Common myeloid progenitor, CD34-positive (primary cell): ENCODE data around the gene RASAL2.

Source experiments
- CTCF ChIA-PET: fragments of 350-600 bp; sonication (Branson Sonifier 250); formaldehyde crosslinking; loops from one replicate; lab custom pipeline; 2021; ENCODE audit warnings: antibody characterized with exemption; lab: Charles Lee
- POLR2A ChIA-PET: fragments of 350-600 bp; sonication (Branson Sonifier 250); formaldehyde crosslinking; loops from one replicate; lab custom pipeline; 2021; ENCODE audit warnings: antibody characterized with exemption; lab: Charles Lee
- DNase-seq, 3 donors: peaks; one replicate each; pipeline versions ENCODE4 v3.0.0 to v3.0.0-alpha.2; 2013
- H3K27ac ChIP-seq, 2 experiments: 1 replicate in 1 of 2; 2 replicates in 1 of 2; pipeline ENCODE4 v1.7.0; 2013; ENCODE audit warnings: inconsistent platforms in 2 of 2, low read length in 2 of 2, mild to moderate bottlenecking in 2 of 2, low read depth in 1 of 2, moderate library complexity in 1 of 2; ENCODE audit not compliant: severe bottlenecking in 2 of 2, insufficient read depth in 1 of 2, poor library complexity in 1 of 2
- H3K27me3 ChIP-seq, 5 experiments: replicated peaks in 2 of 5; 1 replicate in 3 of 5; 2 replicates in 2 of 5; pipeline versions ENCODE4 v1.6.1 to v1.7.0; 2013; ENCODE audit warnings: low read length in 4 of 5, mild to moderate bottlenecking in 2 of 5, moderate library complexity in 2 of 5, inconsistent platforms in 1 of 5; ENCODE audit not compliant: insufficient read depth in 5 of 5, control insufficient read depth in 4 of 5
- H3K36me3 ChIP-seq, 4 experiments: 1 replicate in 2 of 4; 2 replicates in 2 of 4; pipeline versions ENCODE4 v1.6.1 to v1.7.0; 2013; ENCODE audit warnings: low read length in 3 of 4, control low read depth in 1 of 4, mild to moderate bottlenecking in 1 of 4; ENCODE audit not compliant: control insufficient read depth in 4 of 4, insufficient read depth in 4 of 4
- H3K4me1 ChIP-seq, 4 experiments: 1 replicate in 3 of 4; 2 replicates in 1 of 4; pipeline versions ENCODE4 v1.6.1 to v1.7.1; 2013; ENCODE audit warnings: low read length in 3 of 4, mild to moderate bottlenecking in 3 of 4, control low read depth in 1 of 4, inconsistent platforms in 1 of 4, moderate library complexity in 1 of 4; ENCODE audit not compliant: control insufficient read depth in 4 of 4, insufficient read depth in 4 of 4; ENCODE audit errors: control extremely low read depth in 1 of 4
- H3K4me3 ChIP-seq, 7 experiments: 1 replicate in 4 of 7; 2 replicates in 3 of 7; pipeline versions ENCODE4 v1.5.1 to v1.7.0; 2013; ENCODE audit warnings: mild to moderate bottlenecking in 7 of 7, low read length in 6 of 7, moderate library complexity in 6 of 7, inconsistent platforms in 2 of 7, low read depth in 2 of 7, control low read depth in 1 of 7; ENCODE audit not compliant: insufficient read depth in 4 of 7, control insufficient read depth in 1 of 7; ENCODE audit errors: extremely low read depth in 1 of 7
- H3K9me3 ChIP-seq, 5 experiments: 1 replicate in 4 of 5; 2 replicates in 1 of 5; pipeline versions ENCODE4 v1.6.1 to v1.7.1; 2013; ENCODE audit warnings: low read length in 4 of 5, mild to moderate bottlenecking in 2 of 5, inconsistent platforms in 1 of 5, low read depth in 1 of 5, moderate library complexity in 1 of 5; ENCODE audit not compliant: control insufficient read depth in 4 of 5, insufficient read depth in 2 of 5; ENCODE audit errors: control extremely low read depth in 1 of 5
- WGBS: methylation state at CpG from one replicate; pipeline ENCODE4 v1.1.5; 2013; ENCODE audit not compliant: insufficient coverage; 5-methylcytosine and 5-hydroxymethylcytosine counted together

RASAL2 gene

GRCh38 chr1:178232949-178233348, 139.0 kb downstream of the RASAL2 start:
- CTCF ChIA-PET, result no interaction called here
- H3K4me1 ChIP-seq, result no peaks in the 10 kb centered on the region
- POLR2A ChIA-PET, result no interaction called here
- H3K36me3 ChIP-seq, result no peaks in the 10 kb centered on the region
- H3K4me3 ChIP-seq, result no peak overlapping the region
- WGBS, result 100% methylated on average over 1 of the region's 3 CpGs
- no peaks in the 10 kb centered on the region for H3K27me3 ChIP-seq
- no peak for DNase-seq
- no peak overlapping the region for H3K27ac ChIP-seq
- no peaks in the 10 kb centered on the region for H3K9me3 ChIP-seq

GRCh38 chr1:178237121-178237520, 143.2 kb downstream of the RASAL2 start:
- no peak for DNase-seq

GRCh38 chr1:178238722-178239510, 145.0 kb downstream of the RASAL2 start:
- Histone ChIP-seq H3K36me3 (no peaks in the 10 kb centered on the region), H3K27ac (no peak overlapping the region), H3K27me3 (no peaks in the 10 kb centered on the region), H3K9me3 (no peaks in the 10 kb centered on the region), H3K4me3 (no peak overlapping the region), H3K4me1 (no peaks in the 10 kb centered on the region)
- no CpG with 5 or more reads among the region's 1 CpG for WGBS
- DNase-seq, result peak in 1 of 3 donors; percentile 3
- ChIA-PET POLR2A (interaction anchor here (0.5 kb wide), 1 partner anchor 1150 kb away, joined by 3 read pairs; no protein-coding TSS in a partner anchor), CTCF (interaction anchor here (1.0 kb wide), 1 partner anchor 292 kb away, joined by 3 read pairs; no protein-coding TSS in a partner anchor)

More at GRCh38 chr1:178237121-178237520, 143.2 kb downstream of the RASAL2 start:
- ChIA-PET CTCF (no interaction called here), POLR2A (no interaction called here)
- no peaks in the 10 kb centered on the region for H3K9me3 ChIP-seq
- H3K4me1 ChIP-seq, result no peaks in the 10 kb centered on the region
- no peaks in the 10 kb centered on the region for H3K36me3 ChIP-seq
- no peak overlapping the region for H3K4me3 ChIP-seq
- WGBS, result 92% methylated on average over 2 of the region's 2 CpGs
- H3K27me3 ChIP-seq, result no peaks in the 10 kb centered on the region
- H3K27ac ChIP-seq, result no peak overlapping the region

GRCh38 chr1:178241057-178241456, 147.2 kb downstream of the RASAL2 start:
- ChIA-PET POLR2A (no interaction called here), CTCF (interaction anchor here (1.0 kb wide), 1 partner anchor 44 kb away, joined by 3 read pairs; no protein-coding TSS in a partner anchor)
- no peaks in the 10 kb centered on the region for H3K9me3 ChIP-seq
- no peaks in the 10 kb centered on the region for H3K4me1 ChIP-seq
- no peak for DNase-seq
- no peaks in the 10 kb centered on the region for H3K27me3 ChIP-seq
- H3K4me3 ChIP-seq, result no peak overlapping the region
- H3K36me3 ChIP-seq, result no peaks in the 10 kb centered on the region
- H3K27ac ChIP-seq, result no peak overlapping the region
- WGBS, result 100% methylated on average over 1 of the region's 1 CpG

GRCh38 chr1:178241837-178242236, 147.9 kb downstream of the RASAL2 start:
- Histone ChIP-seq H3K27me3 (no peaks in the 10 kb centered on the region), H3K9me3 (peaks cover 0 to 2% (median 0%) of the 10 kb centered on the region in 5 experiments), H3K4me3 (no peak overlapping the region), H3K36me3 (no peaks in the 10 kb centered on the region), H3K27ac (no peak overlapping the region), H3K4me1 (no peaks in the 10 kb centered on the region)
- no peak for DNase-seq
- ChIA-PET POLR2A (no interaction called here), CTCF (no interaction called here)

GRCh38 chr1:178243119-178243518, 149.2 kb downstream of the RASAL2 start:
- Histone ChIP-seq H3K27ac (no peak overlapping the region), H3K4me1 (no peaks in the 10 kb centered on the region), H3K27me3 (no peaks in the 10 kb centered on the region), H3K9me3 (peaks cover 0 to 6% (median 0%) of the 10 kb centered on the region in 5 experiments), H3K36me3 (no peaks in the 10 kb centered on the region), H3K4me3 (no peak overlapping the region)
- no peak for DNase-seq
- CTCF ChIA-PET, result no interaction called here
- 100% methylated on average over 1 of the region's 1 CpG for WGBS
- POLR2A ChIA-PET, result interaction anchor here (0.5 kb wide), 1 partner anchor 1339 kb away, joined by 3 read pairs; no protein-coding TSS in a partner anchor

GRCh38 chr1:178243890-178244289, 150.0 kb downstream of the RASAL2 start:
- Histone ChIP-seq H3K27ac (no peak overlapping the region), H3K9me3 (peaks cover 0 to 12% (median 0%) of the 10 kb centered on the region in 5 experiments), H3K4me3 (no peak overlapping the region), H3K36me3 (no peaks in the 10 kb centered on the region), H3K4me1 (no peaks in the 10 kb centered on the region), H3K27me3 (no peaks in the 10 kb centered on the region)
- POLR2A ChIA-PET, result no interaction called here
- WGBS, result 100% methylated on average over 2 of the region's 2 CpGs
- no peak for DNase-seq
- CTCF ChIA-PET, result no interaction called here
